Neural cell (in vitro differentiated cells): ENCODE results near the gene IRF4. TPM values are rescaled to one million over a fixed set of nuclear protein-coding genes. Genes with fewer than 3 reads are reported as not detected.

Experiments
- H2AFZ ChIP-seq: fragments of 200-600, 300-800 bp; sonication (generic), shearing (Covaris generic); 2 replicates; pipeline ENCODE4 v1.6.0; 2014; ENCODE audit warnings: low read depth, mild to moderate bottlenecking, antibody characterized with exemption, low read length, moderate library complexity
- H3F3A ChIP-seq: fragments of 200-600 bp; shearing (Covaris generic); 2 replicates; pipeline ENCODE4 v1.6.1; 2016; ENCODE audit warnings: mild to moderate bottlenecking, moderate library complexity, mixed read lengths, antibody characterized with exemption, low read length; ENCODE audit not compliant: insufficient read depth, poor library complexity, severe bottlenecking
- H3K27ac ChIP-seq: fragments of 200-600, 300-800 bp; sonication (generic), shearing (Covaris generic); 2 replicates; pipeline ENCODE4 v1.5.1; 2014; ENCODE audit warnings: mild to moderate bottlenecking, low read length, moderate library complexity
- H3K27me3 ChIP-seq: fragments of 300-800, 200-600 bp; sonication (generic), shearing (Covaris generic); 2 replicates; pipeline ENCODE4 v1.6.0; 2014; ENCODE audit warnings: mild to moderate bottlenecking, low read depth, low read length, moderate library complexity; ENCODE audit not compliant: insufficient read depth
- H3K36me3 ChIP-seq: fragments of 300-800, 200-600 bp; sonication (generic), shearing (Covaris generic); 2 replicates; pipeline ENCODE4 v1.5.1; 2014; ENCODE audit warnings: mild to moderate bottlenecking, antibody characterized with exemption, low read length, moderate library complexity; ENCODE audit not compliant: insufficient read depth
- H3K4me2 ChIP-seq: fragments of 300-800, 200-600 bp; sonication (generic), shearing (Covaris generic); 2 replicates; pipeline ENCODE4 v1.6.0; 2014; ENCODE audit warnings: mild to moderate bottlenecking, low read length
- H3K4me3 ChIP-seq: fragments of 300-800, 200-600 bp; sonication (generic), shearing (Covaris generic); 2 replicates; pipeline ENCODE4 v1.5.1; 2014; ENCODE audit warnings: mild to moderate bottlenecking, low read length, moderate library complexity
- H3K79me2 ChIP-seq: fragments of 200-600 bp; shearing (Covaris generic); replicated peaks from 2 replicates; pipeline ENCODE4 v1.6.0; 2014; ENCODE audit warnings: mild to moderate bottlenecking, low read length, moderate library complexity; ENCODE audit not compliant: insufficient read depth
- H3K9ac ChIP-seq: fragments of 300-800, 200-600 bp; sonication (generic), shearing (Covaris generic); 2 replicates; pipeline ENCODE4 v1.6.1; 2016; ENCODE audit warnings: mild to moderate bottlenecking, low read length, mixed read lengths
- H3K9me2 ChIP-seq: fragments of 200-600 bp; shearing (Covaris generic); 2 replicates; pipeline ENCODE4 v1.6.1; 2016; ENCODE audit warnings: mild to moderate bottlenecking, low read length, mixed read lengths; ENCODE audit not compliant: insufficient read depth
- H3K9me3 ChIP-seq: fragments of 200-600, 300-800 bp; sonication (generic), shearing (Covaris generic); 2 replicates; pipeline ENCODE4 v1.6.1; 2016; ENCODE audit warnings: mild to moderate bottlenecking, mixed run types, low read length, moderate library complexity, mixed read lengths
- H4K20me1 ChIP-seq: fragments of 200-600 bp; shearing (Covaris generic); 2 replicates; pipeline ENCODE4 v1.6.1; 2016; ENCODE audit warnings: mild to moderate bottlenecking, mixed run types; ENCODE audit not compliant: insufficient read depth
- EP300 ChIP-seq: fragments of 450-650 bp; conservative IDR thresholded peaks from 2 replicates; pipeline ENCODE4 v1.6.1; 2014; ENCODE audit warnings: antibody characterized with exemption, mild to moderate bottlenecking, moderate library complexity; ENCODE audit not compliant: poor library complexity, severe bottlenecking
- EZH2 ChIP-seq: fragments of 200-600, 300-800 bp; shearing (Covaris generic), sonication (generic); IDR thresholded peaks from 2 replicates; pipeline ENCODE4 v1.6.1; 2014; ENCODE audit warnings: antibody characterized with exemption, low read length, borderline replicate concordance, mild to moderate bottlenecking; ENCODE audit not compliant: insufficient read depth, poor library complexity, severe bottlenecking
- MXI1 ChIP-seq: fragments of 450-650 bp; conservative IDR thresholded peaks from 2 replicates; pipeline ENCODE4 v1.6.1; 2014; ENCODE audit warnings: antibody characterized with exemption, mild to moderate bottlenecking; ENCODE audit not compliant: poor library complexity, severe bottlenecking
- POLR2AphosphoS5 ChIP-seq: IDR thresholded peaks from 2 replicates; pipeline ENCODE4 v1.6.1; 2012
- RAD21 ChIP-seq: fragments of 450-650 bp; conservative IDR thresholded peaks from 2 replicates; pipeline ENCODE4 v1.6.1; 2014; ENCODE audit warnings: antibody characterized with exemption, mild to moderate bottlenecking, moderate library complexity
- SMC3 ChIP-seq: fragments of 450-650 bp; conservative IDR thresholded peaks from 2 replicates; pipeline ENCODE4 v1.6.1; 2014; ENCODE audit warnings: antibody characterized with exemption, mild to moderate bottlenecking, moderate library complexity; ENCODE audit not compliant: poor library complexity
- TAF1 ChIP-seq: IDR thresholded peaks from 2 replicates; pipeline ENCODE4 v1.6.1; 2012; ENCODE audit warnings: low read depth
- polyA plus RNA-seq: library from polyadenylated mRNA; depleted of rRNA; stranded (reverse); fragments of >200 nt; gene quantifications from 2 replicates; pipeline ENCODE4 v1.2.3, GENCODE V29; 2014
- TF ChIP-seq, protein P1 (sequence below): IDR thresholded peaks from 2 replicates; pipeline ENCODE4 v1.6.1; 2012; ENCODE audit warnings: borderline replicate concordance
- TF ChIP-seq, protein P2 (sequence below): fragments of 450-650 bp; IDR thresholded peaks from 2 replicates; pipeline ENCODE4 v1.5.1; 2014; ENCODE audit warnings: antibody characterized with exemption, mild to moderate bottlenecking, moderate library complexity; ENCODE audit not compliant: poor library complexity, severe bottlenecking

IRF4 gene
- polyA plus RNA-seq, 1 donor from 2014 or later, result 0.05 TPM

DNA sequence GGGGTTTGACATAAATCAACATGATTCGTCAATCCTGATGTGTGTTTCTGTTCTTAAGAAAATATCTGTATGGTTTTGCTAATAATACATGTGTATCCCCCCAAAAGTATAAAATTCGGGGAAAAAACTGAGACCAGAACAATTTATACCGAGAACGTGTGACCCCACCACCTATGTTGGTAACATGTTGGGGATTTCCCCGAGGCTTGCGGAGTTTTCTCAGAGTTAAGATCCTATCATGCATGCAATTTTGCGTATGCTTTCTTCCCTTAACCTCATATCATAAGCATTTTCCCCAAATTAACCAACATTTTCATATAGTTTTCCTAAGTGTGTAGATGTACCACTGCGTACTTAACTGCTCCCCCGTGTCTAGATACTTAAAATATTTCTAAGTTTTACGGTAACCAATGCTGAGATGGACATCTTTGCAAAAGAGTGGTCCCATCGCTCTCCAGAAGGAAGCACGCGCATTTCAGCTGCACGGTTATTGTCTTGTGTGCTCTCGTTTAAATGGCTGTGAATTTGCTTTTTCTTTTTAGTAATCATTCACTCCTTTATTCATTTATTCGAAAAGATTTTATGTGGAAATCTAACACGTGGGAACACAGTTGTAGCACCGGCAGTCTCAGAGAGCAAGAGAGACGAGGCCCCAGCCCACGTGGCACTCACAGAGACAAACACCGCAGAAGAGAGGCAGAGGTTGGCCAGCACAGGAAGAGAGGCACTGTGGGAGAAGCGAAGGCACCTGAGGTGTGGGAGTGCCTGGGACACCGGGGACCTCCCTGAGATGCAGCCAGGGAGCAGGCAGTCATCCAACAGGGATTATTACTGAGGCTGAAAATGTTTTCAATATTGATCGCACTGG lies 13.2 kb upstream of the IRF4 start:
- Histone ChIP-seq H2AFZ (no peak overlapping the region), H3K79me2 (no peaks in the 10 kb centered on the region), H4K20me1 (no peaks in the 10 kb centered on the region), H3K36me3 (no peaks in the 10 kb centered on the region), H3F3A (no peaks in the 10 kb centered on the region), H3K9ac (no peak overlapping the region), H3K4me3 (no peak overlapping the region), H3K27ac (no peak overlapping the region), H3K27me3 (no peaks in the 10 kb centered on the region), H3K4me2 (no peak overlapping the region), H3K9me3 (no peaks in the 10 kb centered on the region), H3K9me2 (no peaks in the 10 kb centered on the region)
- TF ChIP-seq, protein P1, sequence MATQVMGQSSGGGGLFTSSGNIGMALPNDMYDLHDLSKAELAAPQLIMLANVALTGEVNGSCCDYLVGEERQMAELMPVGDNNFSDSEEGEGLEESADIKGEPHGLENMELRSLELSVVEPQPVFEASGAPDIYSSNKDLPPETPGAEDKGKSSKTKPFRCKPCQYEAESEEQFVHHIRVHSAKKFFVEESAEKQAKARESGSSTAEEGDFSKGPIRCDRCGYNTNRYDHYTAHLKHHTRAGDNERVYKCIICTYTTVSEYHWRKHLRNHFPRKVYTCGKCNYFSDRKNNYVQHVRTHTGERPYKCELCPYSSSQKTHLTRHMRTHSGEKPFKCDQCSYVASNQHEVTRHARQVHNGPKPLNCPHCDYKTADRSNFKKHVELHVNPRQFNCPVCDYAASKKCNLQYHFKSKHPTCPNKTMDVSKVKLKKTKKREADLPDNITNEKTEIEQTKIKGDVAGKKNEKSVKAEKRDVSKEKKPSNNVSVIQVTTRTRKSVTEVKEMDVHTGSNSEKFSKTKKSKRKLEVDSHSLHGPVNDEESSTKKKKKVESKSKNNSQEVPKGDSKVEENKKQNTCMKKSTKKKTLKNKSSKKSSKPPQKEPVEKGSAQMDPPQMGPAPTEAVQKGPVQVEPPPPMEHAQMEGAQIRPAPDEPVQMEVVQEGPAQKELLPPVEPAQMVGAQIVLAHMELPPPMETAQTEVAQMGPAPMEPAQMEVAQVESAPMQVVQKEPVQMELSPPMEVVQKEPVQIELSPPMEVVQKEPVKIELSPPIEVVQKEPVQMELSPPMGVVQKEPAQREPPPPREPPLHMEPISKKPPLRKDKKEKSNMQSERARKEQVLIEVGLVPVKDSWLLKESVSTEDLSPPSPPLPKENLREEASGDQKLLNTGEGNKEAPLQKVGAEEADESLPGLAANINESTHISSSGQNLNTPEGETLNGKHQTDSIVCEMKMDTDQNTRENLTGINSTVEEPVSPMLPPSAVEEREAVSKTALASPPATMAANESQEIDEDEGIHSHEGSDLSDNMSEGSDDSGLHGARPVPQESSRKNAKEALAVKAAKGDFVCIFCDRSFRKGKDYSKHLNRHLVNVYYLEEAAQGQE, result no peak
- TF ChIP-seq EZH2 (no peak), RAD21 (no peak), EP300 (no peak), TAF1 (no peak), POLR2AphosphoS5 (no peak), SMC3 (no peak), MXI1 (no peak)
- TF ChIP-seq, protein P2, sequence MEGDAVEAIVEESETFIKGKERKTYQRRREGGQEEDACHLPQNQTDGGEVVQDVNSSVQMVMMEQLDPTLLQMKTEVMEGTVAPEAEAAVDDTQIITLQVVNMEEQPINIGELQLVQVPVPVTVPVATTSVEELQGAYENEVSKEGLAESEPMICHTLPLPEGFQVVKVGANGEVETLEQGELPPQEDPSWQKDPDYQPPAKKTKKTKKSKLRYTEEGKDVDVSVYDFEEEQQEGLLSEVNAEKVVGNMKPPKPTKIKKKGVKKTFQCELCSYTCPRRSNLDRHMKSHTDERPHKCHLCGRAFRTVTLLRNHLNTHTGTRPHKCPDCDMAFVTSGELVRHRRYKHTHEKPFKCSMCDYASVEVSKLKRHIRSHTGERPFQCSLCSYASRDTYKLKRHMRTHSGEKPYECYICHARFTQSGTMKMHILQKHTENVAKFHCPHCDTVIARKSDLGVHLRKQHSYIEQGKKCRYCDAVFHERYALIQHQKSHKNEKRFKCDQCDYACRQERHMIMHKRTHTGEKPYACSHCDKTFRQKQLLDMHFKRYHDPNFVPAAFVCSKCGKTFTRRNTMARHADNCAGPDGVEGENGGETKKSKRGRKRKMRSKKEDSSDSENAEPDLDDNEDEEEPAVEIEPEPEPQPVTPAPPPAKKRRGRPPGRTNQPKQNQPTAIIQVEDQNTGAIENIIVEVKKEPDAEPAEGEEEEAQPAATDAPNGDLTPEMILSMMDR, result no peak

DNA sequence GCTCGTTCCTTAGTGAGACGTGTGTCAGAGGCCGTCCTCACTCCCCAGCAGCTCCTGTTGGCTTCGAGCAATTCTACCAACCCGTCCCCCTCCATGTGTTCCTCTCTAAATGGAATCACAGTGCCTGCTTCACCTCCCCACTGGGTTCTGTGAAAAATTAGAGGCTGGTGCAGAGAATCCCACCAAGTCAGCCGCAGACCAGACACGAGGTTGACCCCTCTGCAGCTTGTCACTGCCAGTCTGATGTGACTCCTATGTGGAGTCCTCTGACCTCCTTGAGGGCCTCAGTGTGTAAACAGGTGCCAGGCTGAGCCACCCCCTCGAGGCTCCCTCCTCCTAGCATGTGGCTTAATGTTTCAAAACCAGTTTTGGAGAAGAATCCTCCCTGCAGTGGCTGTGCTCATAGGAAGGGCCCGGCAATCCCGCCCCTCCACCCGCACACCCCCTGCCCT lies 12.6 kb upstream of the IRF4 start:
- H3K4me2 ChIP-seq, result no peak overlapping the region
- no peak for TF ChIP-seq SMC3
- TF ChIP-seq EP300, result no peak
- TF ChIP-seq, protein P2, result no peak
- no peak for TF ChIP-seq MXI1

More for the DNA sequence above, 12.6 kb upstream of the IRF4 start:
- no peak overlapping the region for H2AFZ ChIP-seq
- no peaks in the 10 kb centered on the region for H3K9me3 ChIP-seq
- H4K20me1 ChIP-seq, result no peaks in the 10 kb centered on the region
- H3K9ac ChIP-seq, result no peak overlapping the region
- no peaks in the 10 kb centered on the region for H3K36me3 ChIP-seq
- H3K4me3 ChIP-seq, result no peak overlapping the region
- H3K79me2 ChIP-seq, result no peaks in the 10 kb centered on the region
- H3K27ac ChIP-seq, result no peak overlapping the region
- H3K27me3 ChIP-seq, result no peaks in the 10 kb centered on the region
- no peaks in the 10 kb centered on the region for H3K9me2 ChIP-seq
- H3F3A ChIP-seq, result no peaks in the 10 kb centered on the region
